Transverse colon (tissue), 4 donors: ENCODE measurements around the gene BRPF3.

ENCODE experiments used
- EP300 ChIP-seq: sonication (generic); formaldehyde crosslinking; IDR thresholded peaks from one replicate; pipeline ENCODE4 v1.6.1; 2017; ENCODE audit warnings: antibody characterized with exemption, low read depth
- POLR2A ChIP-seq: fragments of 450-650 bp; IDR thresholded peaks from one replicate; pipeline ENCODE4 v1.6.1; 2016; ENCODE audit warnings: antibody characterized with exemption, mild to moderate bottlenecking, moderate library complexity
- POLR2AphosphoS5 ChIP-seq, 3 donors: sonication (generic); formaldehyde crosslinking; IDR thresholded peaks; one replicate each; pipeline ENCODE4 v1.6.1; 2016; ENCODE audit warnings: antibody characterized with exemption in 3 of 3
- TF ChIP-seq, protein P1 (sequence below), 5 experiments: fragments of 200-600 bp in 3 of 5; fragments of 450-650 bp in 2 of 5; sonication (generic) in 3 of 5; IDR thresholded peaks; 1 replicate in 2 of 5; 2 replicates in 3 of 5; pipeline ENCODE4 v1.5.1; 2016 to 2017; ENCODE audit warnings: antibody characterized with exemption in 5 of 5, inconsistent platforms in 3 of 5, mild to moderate bottlenecking in 2 of 5, moderate library complexity in 1 of 5

GRCh38 chr6:36266913-36267644, 70.5 kb downstream of the BRPF3 start:
- TF ChIP-seq, protein P1, sequence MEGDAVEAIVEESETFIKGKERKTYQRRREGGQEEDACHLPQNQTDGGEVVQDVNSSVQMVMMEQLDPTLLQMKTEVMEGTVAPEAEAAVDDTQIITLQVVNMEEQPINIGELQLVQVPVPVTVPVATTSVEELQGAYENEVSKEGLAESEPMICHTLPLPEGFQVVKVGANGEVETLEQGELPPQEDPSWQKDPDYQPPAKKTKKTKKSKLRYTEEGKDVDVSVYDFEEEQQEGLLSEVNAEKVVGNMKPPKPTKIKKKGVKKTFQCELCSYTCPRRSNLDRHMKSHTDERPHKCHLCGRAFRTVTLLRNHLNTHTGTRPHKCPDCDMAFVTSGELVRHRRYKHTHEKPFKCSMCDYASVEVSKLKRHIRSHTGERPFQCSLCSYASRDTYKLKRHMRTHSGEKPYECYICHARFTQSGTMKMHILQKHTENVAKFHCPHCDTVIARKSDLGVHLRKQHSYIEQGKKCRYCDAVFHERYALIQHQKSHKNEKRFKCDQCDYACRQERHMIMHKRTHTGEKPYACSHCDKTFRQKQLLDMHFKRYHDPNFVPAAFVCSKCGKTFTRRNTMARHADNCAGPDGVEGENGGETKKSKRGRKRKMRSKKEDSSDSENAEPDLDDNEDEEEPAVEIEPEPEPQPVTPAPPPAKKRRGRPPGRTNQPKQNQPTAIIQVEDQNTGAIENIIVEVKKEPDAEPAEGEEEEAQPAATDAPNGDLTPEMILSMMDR (IDR thresholded peaks at IDR 0.05), result no peak
- TF ChIP-seq POLR2A (no peak), EP300 (no peak), POLR2AphosphoS5 (IDR thresholded peaks at IDR 0.05) (no peak)
